CD14-positive monocyte (primary cell): ENCODE measurements around the gene RPL6. TPM values are rescaled to one million over a fixed set of nuclear protein-coding genes. Genes with fewer than 3 reads are reported as not detected.
"Not testable (repeated sequence)": the region's sequence is repeated elsewhere in the genome, so short reads cannot be mapped to it uniquely, and the experiment has no call there.

ENCODE experiments used
- DNase-seq, 3 donors: peaks; one replicate each; pipeline ENCODE4 v3.0.0-alpha.2; 2011 to 2022
- H2AFZ ChIP-seq: 2 replicates; pipeline ENCODE4 v1.6.0; 2012; ENCODE audit warnings: mild to moderate bottlenecking, low read depth, low read length, inconsistent platforms; ENCODE audit not compliant: insufficient read depth, poor library complexity, severe bottlenecking
- H3K27ac ChIP-seq, 2 donors: 1 replicate in 1 of 2; 2 replicates in 1 of 2; pipeline ENCODE4 v1.5.1; 2012 to 2013; ENCODE audit warnings: low read length in 2 of 2, control low read depth in 1 of 2, inconsistent platforms in 1 of 2, low read depth in 1 of 2, mild to moderate bottlenecking in 1 of 2
- H3K27me3 ChIP-seq, 2 donors: one replicate each; pipeline versions ENCODE4 v1.6.0 to v1.6.1; 2011 to 2013; ENCODE audit warnings: low read length in 2 of 2; ENCODE audit not compliant: control insufficient read depth in 2 of 2, insufficient read depth in 2 of 2
- H3K36me3 ChIP-seq, 2 donors: replicated peaks in 1 of 2; 1 replicate in 1 of 2; 2 replicates in 1 of 2; pipeline versions ENCODE4 v1.5.1 to v1.6.1; 2012 to 2013; ENCODE audit warnings: low read length in 2 of 2, control low read depth in 1 of 2, inconsistent platforms in 1 of 2, mild to moderate bottlenecking in 1 of 2; ENCODE audit not compliant: insufficient read depth in 2 of 2, control insufficient read depth in 1 of 2
- H3K4me1 ChIP-seq, 2 donors: 1 replicate in 1 of 2; 2 replicates in 1 of 2; pipeline versions ENCODE4 v1.5.1 to v1.6.1; 2012 to 2013; ENCODE audit warnings: low read length in 2 of 2, control low read depth in 1 of 2, inconsistent platforms in 1 of 2, mild to moderate bottlenecking in 1 of 2, moderate library complexity in 1 of 2; ENCODE audit not compliant: insufficient read depth in 2 of 2, control insufficient read depth in 1 of 2
- H3K4me2 ChIP-seq: replicated peaks from 2 replicates; pipeline ENCODE3; 2012; ENCODE audit warnings: low read length, moderate library complexity, mild to moderate bottlenecking; ENCODE audit not compliant: poor library complexity, severe bottlenecking; ENCODE audit errors: extremely low read depth
- H3K4me3 ChIP-seq, 3 experiments: fragments of 200-600 bp in 1 of 3; sonication (generic) in 1 of 3; replicated peaks in 1 of 3; 1 replicate in 2 of 3; 2 replicates in 1 of 3; pipeline ENCODE4 v1.5.1; 2011 to 2013; ENCODE audit warnings: low read length in 3 of 3, mild to moderate bottlenecking in 3 of 3, control low read depth in 2 of 3, low read depth in 2 of 3, inconsistent platforms in 1 of 3, moderate library complexity in 1 of 3
- H3K79me2 ChIP-seq: 2 replicates; pipeline ENCODE4 v1.6.0; 2012; ENCODE audit warnings: mild to moderate bottlenecking, control low read depth, inconsistent platforms, low read length, moderate library complexity; ENCODE audit not compliant: insufficient read depth
- H3K9ac ChIP-seq: 2 replicates; pipeline ENCODE4 v1.6.0; 2017; ENCODE audit warnings: low read length, mild to moderate bottlenecking; ENCODE audit not compliant: insufficient read depth, poor library complexity, severe bottlenecking
- H3K9me3 ChIP-seq, 2 donors: replicated peaks in 1 of 2; 1 replicate in 1 of 2; 2 replicates in 1 of 2; pipeline versions ENCODE4 v1.5.1 to v1.6.1; 2012 to 2013; ENCODE audit warnings: low read length in 2 of 2, control low read depth in 1 of 2; ENCODE audit not compliant: control insufficient read depth in 1 of 2, insufficient read depth in 1 of 2
- H4K20me1 ChIP-seq: 2 replicates; pipeline ENCODE4 v1.6.0; 2012; ENCODE audit warnings: mild to moderate bottlenecking, low read length, control low read depth, moderate library complexity; ENCODE audit not compliant: insufficient read depth
- H3K27ac Mint-ChIP-seq, 7 donors: one replicate each; pipeline ENCODE4 v1.8.0; 2020; ENCODE audit warnings: mild to moderate bottlenecking in 7 of 7, mixed read lengths in 7 of 7, moderate library complexity in 6 of 7, inconsistent platforms in 2 of 7
- H3K27me3 Mint-ChIP-seq, 3 donors: one replicate each; pipeline ENCODE4 v1.8.0; 2021 to 2022; ENCODE audit warnings: low read depth in 3 of 3, mild to moderate bottlenecking in 3 of 3, mixed read lengths in 3 of 3, moderate library complexity in 3 of 3, inconsistent platforms in 1 of 3
- H3K36me3 Mint-ChIP-seq, 2 donors: one replicate each; pipeline ENCODE4 v1.8.0; 2020; ENCODE audit warnings: mixed read lengths in 2 of 2, inconsistent platforms in 1 of 2, mild to moderate bottlenecking in 1 of 2
- H3K4me1 Mint-ChIP-seq: one replicate; pipeline ENCODE4 v1.8.0; 2020; ENCODE audit warnings: mild to moderate bottlenecking, mixed read lengths
- H3K4me3 Mint-ChIP-seq, 2 donors: one replicate each; pipeline ENCODE4 v1.8.0; 2020; ENCODE audit warnings: mild to moderate bottlenecking in 2 of 2, mixed read lengths in 2 of 2, moderate library complexity in 1 of 2
- H3K9me3 Mint-ChIP-seq, 7 donors: one replicate each; pipeline ENCODE4 v1.8.0; 2020 to 2022; ENCODE audit warnings: mixed read lengths in 7 of 7, mild to moderate bottlenecking in 6 of 7, moderate library complexity in 6 of 7, inconsistent platforms in 2 of 7
- CTCF ChIP-seq: fragments of 200-600 bp; IDR thresholded peaks from one replicate; pipeline ENCODE4 v1.8.0; 2022; ENCODE audit warnings: antibody characterized with exemption, mild to moderate bottlenecking
- WGBS: methylation state at CpG from one replicate; pipeline ENCODE4 v1.1.5; 2013; ENCODE audit warnings: missing lambda C conversion rate; ENCODE audit not compliant: insufficient coverage; 5-methylcytosine and 5-hydroxymethylcytosine counted together
- intact Hi-C, 2 donors: fragments of 100-400 bp; cut with micrococcal nuclease; formaldehyde crosslinking; loops; one replicate each; pipeline versions ENCODE4 v1.15.0 to v1.15.1; 2023
- polyA plus RNA-seq, 3 donors: library from polyadenylated mRNA; depleted of rRNA in 1 of 3; unstranded in 2 of 3; stranded (reverse) in 1 of 3; fragments of 300-500 nt in 2 of 3; fragments of >200 nt in 1 of 3; fragmentation: Illumina TruSeq in 2 of 3; gene quantifications; 1 replicate in 2 of 3; 2 replicates in 1 of 3; pipeline ENCODE4 v1.2.3, GENCODE V29; 2012 to 2021

Gene RPL6
- polyA plus RNA-seq, 3 donors = 201 to 1,124 (median 259) TPM

GRCh38 chr12:112408621-112409020 is 784 bp downstream of the RPL6 start:
- H3K27me3 ChIP-seq = no peaks in the 10 kb centered on the region
- H3K27ac ChIP-seq = peak overlapping the region; percentile 90 to 97
- Mint-ChIP-seq H3K4me1 (peaks cover 21% of the 10 kb centered on the region), H3K27ac (peak overlapping the region; percentile 95 to 100 (median 98)), H3K9me3 (peaks cover 0 to 2% (median 0%) of the 10 kb centered on the region in 7 donors), H3K36me3 (peaks cover 42 to 43% of the 10 kb centered on the region in 2 donors), H3K4me3 (peak overlapping the region; percentile 99), H3K27me3 (no peaks in the 10 kb centered on the region)
- WGBS = 0% methylated on average over 1 of the region's 5 CpGs
- peaks cover 19% of the 10 kb centered on the region for H3K79me2 ChIP-seq
- peaks cover 9 to 17% of the 10 kb centered on the region in 2 donors for H3K4me1 ChIP-seq
- intact Hi-C loops = loop anchor here (1.0 to 5.0 kb wide), 3 partner anchors 11 to 566 kb away; partner anchors contain the start of gene MAPKAPK5 (in 1 of the 2)
- H4K20me1 ChIP-seq = peaks cover 40% of the 10 kb centered on the region
- peak overlapping the region; percentile 89 for H3K9ac ChIP-seq
- peaks cover 40 to 43% of the 10 kb centered on the region in 2 donors for H3K36me3 ChIP-seq
- H3K4me2 ChIP-seq = peak overlapping the region; percentile 75
- DNase-seq = peak in 2 of 3 donors; percentile 14 to 38
- peak overlapping the region; percentile 93 for H2AFZ ChIP-seq
- no peaks in the 10 kb centered on the region for H3K9me3 ChIP-seq
- peak overlapping the region; percentile 86 to 100 (median 98) for H3K4me3 ChIP-seq
- TF ChIP-seq CTCF = no peak

DNA sequence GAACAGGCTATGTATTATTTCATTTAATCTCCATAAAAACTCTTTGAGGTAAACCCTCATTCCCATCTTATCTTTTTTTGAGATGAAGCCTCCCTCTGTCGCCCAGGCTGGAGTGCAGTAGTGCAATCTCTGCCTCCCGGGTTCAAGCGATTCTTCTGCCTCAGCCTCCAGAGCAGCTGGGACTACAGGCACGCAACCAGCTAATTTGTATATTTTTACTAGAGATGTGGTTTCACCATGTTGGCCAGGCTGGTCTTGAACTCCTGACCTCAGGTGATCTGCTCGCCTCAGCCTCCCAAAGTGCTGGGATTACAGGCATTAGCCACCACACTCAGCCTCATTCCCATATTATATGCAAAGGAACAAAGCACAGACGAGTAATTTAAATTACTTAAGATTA is 1.7 kb downstream of the RPL6 start:
- Histone ChIP-seq H3K36me3 (peaks cover 40 to 43% of the 10 kb centered on the region in 2 donors), H3K79me2 (peaks cover 19% of the 10 kb centered on the region), H3K4me1 (peaks cover 9 to 17% of the 10 kb centered on the region in 2 donors), H4K20me1 (peaks cover 40% of the 10 kb centered on the region)
- not testable (repeated sequence) for H3K27me3 Mint-ChIP-seq, H3K9ac ChIP-seq, H3K4me3 ChIP-seq, H3K27ac ChIP-seq, H3K27me3 ChIP-seq, H3K4me2 ChIP-seq, H2AFZ ChIP-seq, H3K9me3 ChIP-seq, DNase-seq, H3K9me3 Mint-ChIP-seq
- peak overlapping the region in 4 of 7 donors; percentile 50 to 71 (median 61) for H3K27ac Mint-ChIP-seq
- H3K4me1 Mint-ChIP-seq = peaks cover 21% of the 10 kb centered on the region
- H3K4me3 Mint-ChIP-seq = peak overlapping the region in 1 of 2 donors; percentile 16
- intact Hi-C loops = loop anchor here (1.0 to 5.0 kb wide), 3 partner anchors 12 to 565 kb away; partner anchors contain the start of gene MAPKAPK5 (in 1 of the 2)
- peaks cover 42 to 46% of the 10 kb centered on the region in 2 donors for H3K36me3 Mint-ChIP-seq
- WGBS = 100% methylated on average over 5 of the region's 6 CpGs
